Measurements from ENCODE around the gene SPR.

GRCh38 chr2:72901426-72901825 is 14.2 kb downstream of the SPR start:
- TF ChIP-seq EP300 (IDR thresholded peaks at IDR 0.05; ENCODE audit: low read length) (peak; percentile 80; the same call in 1 of the 2 replicates), PRMT5 (CRISPR knock-in tag; IDR thresholded peaks at IDR 0.05) (no peak), USF2 (CRISPR knock-in tag; IDR thresholded peaks at IDR 0.05) (no peak), SNAPC5 (CRISPR knock-in tag; IDR thresholded peaks at IDR 0.05) (no peak), ATF3 (IDR thresholded peaks at IDR 0.05) (no peak), ATF3 (CRISPR knock-in tag; conservative IDR thresholded peaks at IDR 0.05) (no peak), TFAP4 (CRISPR knock-in tag; IDR thresholded peaks at IDR 0.05; ENCODE audit: borderline replicate concordance) (peak; percentile 60; the same call in 1 of the 2 replicates), CTCF (IDR thresholded peaks at IDR 0.05 in 2 of 3, conservative IDR thresholded peaks at IDR 0.05 in 1 of 3; ENCODE audit: insufficient read depth in 2 of 3, low read depth in 1 of 3, low read length in 3 of 3) (no peak), FOXJ3 (CRISPR knock-in tag; IDR thresholded peaks at IDR 0.05) (no peak), THAP7 (CRISPR knock-in tag; IDR thresholded peaks at IDR 0.05) (no peak), JUN (IDR thresholded peaks at IDR 0.05; ENCODE audit: borderline replicate concordance, low read depth, low read length) (no peak), JUN (CRISPR knock-in tag; IDR thresholded peaks at IDR 0.05; ENCODE audit: borderline replicate concordance) (no peak), TAF7 (tag; IDR thresholded peaks at IDR 0.05) (no peak), NKRF (IDR thresholded peaks at IDR 0.05; ENCODE audit: borderline replicate concordance) (no peak), ATF6 (CRISPR knock-in tag; IDR thresholded peaks at IDR 0.05) (no peak)

All from K562 (cell line).